GM23248 (cell line): Measurements from ENCODE around the gene MGP. TPM values are rescaled to one million over a fixed set of nuclear protein-coding genes. Genes with fewer than 3 reads are reported as not detected.

ENCODE experiments used
- DNase-seq: peaks from one replicate; pipeline ENCODE4 v3.0.0-alpha.2; 2015
- H2AFZ ChIP-seq: fragments of 200-600 bp; sonication (generic); 2 replicates; pipeline ENCODE4 v1.6.1; 2016; ENCODE audit warnings: antibody characterized with exemption
- H3F3A ChIP-seq: fragments of 200-600 bp; sonication (generic); 2 replicates; pipeline ENCODE4 v1.6.1; 2016; ENCODE audit warnings: mild to moderate bottlenecking, antibody characterized with exemption, mixed run types; ENCODE audit not compliant: insufficient read depth
- H3K27ac ChIP-seq: fragments of 200-600 bp; sonication (generic); 2 replicates; pipeline ENCODE4 v1.5.1; 2016; ENCODE audit warnings: mild to moderate bottlenecking
- H3K27me3 ChIP-seq: fragments of 200-600 bp; sonication (generic); replicated peaks from 2 replicates; pipeline ENCODE4 v1.6.1; 2016; ENCODE audit warnings: mild to moderate bottlenecking; ENCODE audit not compliant: insufficient read depth
- H3K36me3 ChIP-seq: fragments of 200-600 bp; sonication (generic); 2 replicates; pipeline ENCODE4 v1.6.1; 2016; ENCODE audit warnings: low read depth, mild to moderate bottlenecking
- H3K4me1 ChIP-seq: fragments of 200-600 bp; sonication (generic); 2 replicates; pipeline ENCODE4 v1.6.1; 2016; ENCODE audit warnings: mild to moderate bottlenecking; ENCODE audit not compliant: insufficient read depth
- H3K4me2 ChIP-seq: fragments of 200-600 bp; sonication (generic); one replicate; pipeline ENCODE4 v1.6.1; 2016; ENCODE audit warnings: mild to moderate bottlenecking; ENCODE audit not compliant: unreplicated experiment
- H3K4me3 ChIP-seq: fragments of 200-600 bp; sonication (generic); 2 replicates; pipeline ENCODE4 v1.5.1; 2016; ENCODE audit warnings: mild to moderate bottlenecking
- H3K79me2 ChIP-seq: fragments of 200-600 bp; sonication (generic); 2 replicates; pipeline ENCODE4 v1.6.1; 2016; ENCODE audit warnings: mild to moderate bottlenecking; ENCODE audit not compliant: insufficient read depth
- H3K9ac ChIP-seq: fragments of 200-600 bp; sonication (generic); 2 replicates; pipeline ENCODE4 v1.6.1; 2016; ENCODE audit warnings: mild to moderate bottlenecking
- H3K9me2 ChIP-seq: fragments of 200-600 bp; sonication (generic); 2 replicates; pipeline ENCODE4 v1.6.1; 2016; ENCODE audit warnings: mixed run types, mild to moderate bottlenecking, moderate library complexity; ENCODE audit not compliant: insufficient read depth
- H3K9me3 ChIP-seq: fragments of 200-600 bp; sonication (generic); one replicate; pipeline ENCODE4 v1.6.1; 2017; ENCODE audit warnings: low read depth
- H4K20me1 ChIP-seq: fragments of 200-600 bp; sonication (generic); 2 replicates; pipeline ENCODE4 v1.6.0; 2016; ENCODE audit not compliant: insufficient read depth
- EZH2 ChIP-seq: fragments of 200-600 bp; sonication (generic); IDR thresholded peaks from 2 replicates; pipeline ENCODE4 v1.6.1; 2018; ENCODE audit warnings: antibody characterized with exemption, mild to moderate bottlenecking; ENCODE audit not compliant: insufficient read depth, poor library complexity, severe bottlenecking
- EZH2phosphoT487 ChIP-seq: fragments of 200-600 bp; sonication (generic); IDR thresholded peaks from 2 replicates; pipeline ENCODE4 v1.6.1; 2018; ENCODE audit warnings: antibody characterized with exemption, moderate library complexity, mild to moderate bottlenecking, low read depth; ENCODE audit not compliant: insufficient read depth
- WGBS, 2 experiments: methylation state at CpG; one replicate each; pipeline ENCODE4 v1.1.6; 2015 to 2017; ENCODE audit warnings: low lambda C conversion rate in 2 of 2, low coverage in 1 of 2; ENCODE audit errors: missing lambda C conversion rate in 2 of 2; 5-methylcytosine and 5-hydroxymethylcytosine counted together
- in situ Hi-C: fragments of 300-500 bp; cut with MboI; formaldehyde crosslinking; loops from 2 replicates; pipeline ENCODE4 v1.15.0; 2020
- polyA plus RNA-seq: library from polyadenylated mRNA; unstranded; fragments of >200 nt; fragmentation: Nextera tagmentation; extraction: Ambion mirVana; gene quantifications from 2 replicates; pipeline ENCODE4 v1.2.1, GENCODE V29; 2016
- total RNA-seq: library from RNA; depleted of rRNA; stranded (reverse); fragments of >200 nt; shearing (Covaris generic); gene quantifications from 2 replicates; pipeline ENCODE4 v1.2.3, GENCODE V29; 2014

Gene MGP
- total and polyA plus RNA-seq, 2 experiments from 2014 or later = 0.86 to 1.3 TPM

GRCh38 chr12:14902465-14902864 is 16.8 kb upstream of the MGP start:
- Histone ChIP-seq H3K36me3 (no peaks in the 10 kb centered on the region), H3K4me2 (no peak overlapping the region), H3K27me3 (no peaks in the 10 kb centered on the region), H3F3A (no peaks in the 10 kb centered on the region), H3K9me3 (no peaks in the 10 kb centered on the region), H3K27ac (no peak overlapping the region), H3K9me2 (no peaks in the 10 kb centered on the region), H4K20me1 (no peaks in the 10 kb centered on the region), H3K4me1 (no peaks in the 10 kb centered on the region), H2AFZ (no peak overlapping the region), H3K79me2 (no peaks in the 10 kb centered on the region), H3K9ac (no peak overlapping the region), H3K4me3 (no peak overlapping the region)
- DNase-seq = peak; percentile 18
- TF ChIP-seq EZH2phosphoT487 (no peak), EZH2 (no peak)
- in situ Hi-C loops = no loop called here
- WGBS, 2 experiments = 31 to 34% methylated on average over 2 of the region's 2 CpGs

GRCh38 chr12:14901228-14901562 is 15.5 kb upstream of the MGP start:
- TF ChIP-seq EZH2phosphoT487 = no peak
- Histone ChIP-seq H3K9me3 (no peaks in the 10 kb centered on the region), H4K20me1 (no peaks in the 10 kb centered on the region), H3K4me1 (peaks cover 11% of the 10 kb centered on the region), H3K27me3 (no peaks in the 10 kb centered on the region), H3K79me2 (no peaks in the 10 kb centered on the region), H3K9ac (no peak overlapping the region), H3F3A (peaks cover 10% of the 10 kb centered on the region; the same call in 1 of the 2 replicates), H3K4me3 (no peak overlapping the region), H3K9me2 (no peaks in the 10 kb centered on the region), H2AFZ (no peak overlapping the region), H3K27ac (no peak overlapping the region), H3K4me2 (no peak overlapping the region), H3K36me3 (no peaks in the 10 kb centered on the region)
- in situ Hi-C loops = no loop called here
- 41 to 42% methylated on average over 1 of the region's 1 CpG for WGBS, 2 experiments
- DNase-seq = no peak

DNA sequence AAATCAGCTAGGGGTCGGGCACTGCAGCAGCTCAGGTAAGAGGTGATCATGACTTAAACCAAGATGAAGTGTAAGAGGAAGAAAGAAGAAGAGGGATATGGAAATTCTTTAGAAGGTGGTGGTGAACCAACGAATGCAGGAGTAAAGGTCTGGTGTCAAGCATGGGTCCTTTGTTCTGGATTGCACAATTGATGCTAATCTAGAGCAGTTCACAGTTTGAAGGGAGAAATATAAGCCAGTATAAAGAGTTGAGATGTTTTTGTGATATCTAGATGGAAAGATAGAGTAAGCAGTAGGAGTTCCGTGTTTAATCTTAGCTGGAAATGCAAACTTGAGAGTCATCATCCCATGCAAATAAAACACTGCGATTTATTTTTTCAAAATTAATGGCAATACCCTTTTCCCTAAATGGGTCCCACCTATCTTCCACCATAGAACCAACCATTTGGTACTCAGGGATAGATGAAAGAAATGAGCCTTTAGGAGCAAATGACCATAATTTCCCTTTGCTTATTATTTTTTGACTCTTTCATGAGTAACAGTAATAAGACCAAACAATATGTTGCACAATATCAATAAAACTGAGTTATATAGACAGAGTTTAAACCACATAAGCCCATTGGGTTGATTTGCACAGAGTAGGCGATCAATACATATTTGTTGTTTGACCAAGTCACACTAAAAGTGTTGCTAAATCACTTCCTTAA is 15.0 kb upstream of the MGP start:
- Histone ChIP-seq H3K79me2 (no peaks in the 10 kb centered on the region), H3K4me3 (no peak overlapping the region), H3K9me2 (no peaks in the 10 kb centered on the region), H3K4me2 (no peak overlapping the region), H4K20me1 (no peaks in the 10 kb centered on the region), H2AFZ (no peak overlapping the region), H3K9ac (no peak overlapping the region), H3K9me3 (no peaks in the 10 kb centered on the region), H3F3A (peaks cover 10% of the 10 kb centered on the region; the same call in 1 of the 2 replicates), H3K27ac (no peak overlapping the region), H3K36me3 (no peaks in the 10 kb centered on the region), H3K4me1 (peaks cover 12% of the 10 kb centered on the region), H3K27me3 (no peaks in the 10 kb centered on the region)
- in situ Hi-C loops = no loop called here
- no peak for TF ChIP-seq EZH2phosphoT487
- no peak for TF ChIP-seq EZH2
- no peak for DNase-seq
- WGBS, 2 experiments = 69 to 71% methylated on average over 5 of the region's 5 CpGs

DNA sequence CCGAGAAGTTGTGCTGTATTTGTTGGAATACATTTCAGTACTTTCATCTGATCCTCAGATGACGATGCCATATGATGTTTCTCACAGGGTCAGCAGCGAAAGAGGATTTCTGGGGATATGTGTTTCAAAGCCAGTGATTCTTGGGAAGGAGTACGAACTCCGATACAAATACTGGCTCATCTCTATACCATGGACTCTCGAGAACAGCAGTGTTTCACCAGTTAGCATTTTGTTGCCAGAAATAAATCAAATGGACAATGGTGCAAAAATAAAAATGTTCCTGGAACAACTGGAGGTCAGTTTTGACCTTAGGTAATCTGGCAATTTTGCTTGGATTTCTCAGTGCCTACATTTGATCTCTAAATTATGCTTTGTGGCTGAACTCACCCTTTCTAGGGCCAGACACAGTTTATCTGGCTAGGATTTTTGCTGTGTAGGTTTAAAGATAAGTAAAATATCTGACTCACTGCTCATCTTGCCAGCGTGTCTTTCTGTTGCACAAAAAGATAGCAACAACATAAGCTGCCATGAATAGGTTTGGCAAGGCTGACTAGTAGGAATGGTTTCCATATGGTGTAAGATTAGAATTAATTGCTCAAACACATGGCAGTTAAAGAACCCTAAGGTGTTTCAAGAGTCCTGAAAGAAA is 11.0 kb upstream of the MGP start:
- Histone ChIP-seq H3K27ac (peak overlapping the region; percentile 43), H3K79me2 (no peaks in the 10 kb centered on the region), H3K4me2 (peak overlapping the region; percentile 68), H3F3A (peaks cover 10% of the 10 kb centered on the region; the same call in 1 of the 2 replicates), H3K9ac (peak overlapping the region; percentile 16; the same call in 1 of the 2 replicates), H3K9me3 (no peaks in the 10 kb centered on the region), H3K36me3 (no peaks in the 10 kb centered on the region), H3K4me3 (peak overlapping the region; percentile 29), H3K27me3 (no peaks in the 10 kb centered on the region), H3K4me1 (peaks cover 12% of the 10 kb centered on the region), H2AFZ (peak overlapping the region; percentile 33; the same call in 1 of the 2 replicates), H3K9me2 (no peaks in the 10 kb centered on the region), H4K20me1 (no peaks in the 10 kb centered on the region)
- WGBS, 2 experiments = 13% methylated on average over 7 of the region's 7 CpGs
- in situ Hi-C loops = no loop called here
- TF ChIP-seq EZH2 = no peak
- no peak for TF ChIP-seq EZH2phosphoT487
- DNase-seq = peak; percentile 64
